GM21825 (cell line): ENCODE results near the gene TNRC6A.
"Not testable (repeated sequence)": the region's sequence is repeated elsewhere in the genome, so short reads cannot be mapped to it uniquely, and the experiment has no call there.

Experiments used
- ATAC-seq: cut with Tn5 transposase; IDR thresholded peaks from one replicate; pipeline ENCODE4 v1.9.1; 2021; ENCODE audit warnings: mild to moderate bottlenecking, moderate library complexity; ENCODE audit not compliant: unreplicated experiment

The TNRC6A gene

GRCh38 chr16:24723663-24724062 lies 5.8 kb upstream of the TNRC6A start:
- ATAC-seq: no peak

GRCh38 chr16:24728011-24728410 lies 1.4 kb upstream of the TNRC6A start:
- ATAC-seq: no peak

DNA sequence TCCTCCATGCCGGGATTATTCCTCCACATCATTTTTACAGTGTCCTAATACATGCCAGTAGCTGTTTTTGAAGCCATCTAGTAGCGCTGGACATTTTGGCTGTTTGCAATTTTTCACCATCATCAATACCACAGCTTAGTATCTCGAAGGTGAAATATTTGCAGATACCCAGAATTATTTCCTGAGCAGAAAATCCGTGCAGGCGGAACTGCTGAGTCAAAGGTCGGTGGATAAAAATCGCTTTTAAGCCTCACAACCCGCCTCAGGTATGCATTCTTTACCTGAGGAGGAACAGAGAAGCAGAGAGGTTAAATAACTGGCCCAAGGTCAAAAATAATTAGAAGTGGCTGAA lies 584 bp upstream of the TNRC6A start:
- ATAC-seq: no peak

- ATAC-seq: peak; percentile 28
Observed at GRCh38 chr16:24729951-24730815, 732 bp downstream of the TNRC6A start.

DNA sequence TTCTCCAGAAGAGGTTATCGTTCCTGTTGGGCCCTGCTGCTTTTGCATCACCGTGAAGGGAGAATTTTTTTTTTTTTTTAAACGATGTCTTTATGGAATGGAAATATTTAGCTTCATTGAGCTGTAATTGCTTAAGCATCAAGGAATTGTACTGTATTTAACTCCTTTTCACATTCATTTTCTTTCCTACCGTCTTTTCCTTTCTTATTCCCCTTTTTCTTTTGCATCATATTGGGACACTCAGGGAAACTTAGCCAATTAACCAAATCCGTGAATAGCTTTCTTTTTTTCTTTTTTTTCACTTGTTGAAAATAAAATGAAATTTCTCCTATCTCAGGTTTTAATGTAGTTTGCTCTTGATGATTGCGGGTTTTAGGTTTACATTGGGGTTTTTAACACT lies 1.5 kb downstream of the TNRC6A start:
- ATAC-seq: no peak

GRCh38 chr16:24731722-24732419 lies 2.4 kb downstream of the TNRC6A start:
- no peak for ATAC-seq

DNA sequence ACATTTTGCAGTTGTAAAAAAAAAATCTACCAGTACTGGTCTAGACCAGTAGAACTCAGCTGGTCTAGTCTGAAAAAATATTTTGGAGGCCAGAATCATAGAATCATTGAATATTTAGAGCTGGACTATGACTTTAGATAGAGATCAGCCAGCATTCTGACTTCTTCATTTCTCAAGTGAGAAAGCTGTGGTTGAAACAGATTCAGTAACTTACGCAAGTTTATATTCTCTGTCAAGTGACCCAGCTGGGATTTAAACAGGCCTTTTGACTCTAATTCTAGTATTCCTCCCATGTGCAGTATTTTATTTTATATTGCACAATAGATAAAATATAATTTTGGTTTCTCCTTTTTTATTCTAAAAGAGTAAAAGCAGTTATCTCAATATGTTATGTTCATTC lies 4.9 kb downstream of the TNRC6A start:
- ATAC-seq: no peak

DNA sequence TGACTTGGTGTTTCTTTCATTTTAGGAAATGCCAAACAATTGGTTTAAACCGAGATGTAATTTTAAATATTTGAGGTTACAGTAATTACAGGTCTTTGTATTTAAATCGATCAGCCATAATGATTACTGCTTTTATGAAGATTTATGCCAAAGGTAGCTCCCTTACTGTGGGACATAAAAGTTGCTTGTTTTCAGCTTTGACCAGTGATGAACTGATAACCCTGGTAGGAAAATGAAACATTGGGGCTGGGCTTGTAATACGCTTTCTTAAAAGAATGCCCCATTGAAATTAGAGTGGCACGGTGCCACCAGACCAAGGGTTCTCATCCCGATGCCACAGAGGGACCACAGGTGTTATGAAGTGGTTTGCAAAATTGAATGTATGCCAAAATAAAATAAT lies 7.3 kb downstream of the TNRC6A start:
- ATAC-seq: no peak

DNA sequence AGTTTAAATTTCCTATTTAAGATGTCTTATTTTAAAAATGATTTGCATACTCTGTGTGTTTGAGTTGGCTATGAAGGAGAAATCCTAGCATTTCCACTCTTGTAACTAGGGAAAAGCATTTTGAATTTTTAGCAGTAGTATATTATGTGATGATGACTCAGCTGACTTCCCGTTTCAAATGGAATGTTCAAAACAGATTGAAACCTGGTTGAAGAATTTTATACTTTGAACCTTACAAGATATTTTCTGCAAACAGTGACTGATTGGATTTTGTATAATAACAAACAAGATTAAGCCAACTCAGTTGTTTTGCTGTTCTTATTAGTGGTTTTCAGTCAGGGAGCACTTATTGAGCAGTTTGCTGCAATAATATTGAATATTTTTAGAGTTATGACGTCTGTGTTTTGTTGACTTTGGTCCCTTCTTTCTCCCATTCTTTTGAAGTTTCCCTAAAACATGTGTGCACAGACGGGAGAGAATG lies 8.0 kb downstream of the TNRC6A start:
- ATAC-seq: no peak

GRCh38 chr16:24737916-24738594 lies 8.6 kb downstream of the TNRC6A start:
- no peak for ATAC-seq

DNA sequence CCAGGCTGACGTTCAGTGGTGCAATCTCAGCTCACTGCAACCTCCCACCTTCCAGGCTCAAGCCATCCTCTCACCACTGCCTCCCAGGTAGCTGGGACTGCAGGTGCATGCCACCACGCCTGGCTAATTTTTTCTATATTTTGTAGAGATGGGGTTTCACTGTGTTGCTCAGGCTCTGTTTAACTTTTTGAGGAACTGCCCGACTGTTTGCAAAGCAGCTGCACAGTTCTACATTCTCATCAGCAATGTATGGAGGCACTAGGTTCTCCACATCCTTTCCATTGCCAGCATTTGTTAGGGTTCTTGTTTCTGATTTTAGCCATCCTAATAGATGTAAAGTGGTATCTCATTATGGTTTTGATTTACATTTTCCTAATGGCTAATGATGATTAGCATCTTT lies 9.4 kb downstream of the TNRC6A start:
- ATAC-seq: no peak

- no peak for ATAC-seq
Observed at GRCh38 chr16:24741862-24742261, 12.4 kb downstream of the TNRC6A start.

DNA sequence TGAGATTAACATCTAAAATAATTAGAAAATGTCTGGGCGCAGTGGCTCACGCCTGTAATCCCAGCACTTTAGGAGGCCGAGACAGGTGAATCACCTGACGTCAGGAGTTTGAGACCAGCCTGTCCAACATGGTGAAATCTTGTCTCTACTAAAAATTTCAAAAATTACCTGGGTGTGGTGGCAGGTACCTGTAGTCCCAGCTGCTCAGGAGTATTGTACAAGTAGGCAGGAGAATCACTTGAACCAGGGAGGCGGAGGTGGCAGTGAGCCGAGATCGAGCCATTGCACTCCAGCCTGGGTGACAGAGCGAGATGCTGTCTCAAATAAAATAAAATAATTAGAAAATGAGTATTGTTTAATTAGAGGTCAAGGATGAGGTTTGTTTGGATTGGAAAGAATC lies 13.2 kb downstream of the TNRC6A start:
- not testable (repeated sequence) for ATAC-seq

DNA sequence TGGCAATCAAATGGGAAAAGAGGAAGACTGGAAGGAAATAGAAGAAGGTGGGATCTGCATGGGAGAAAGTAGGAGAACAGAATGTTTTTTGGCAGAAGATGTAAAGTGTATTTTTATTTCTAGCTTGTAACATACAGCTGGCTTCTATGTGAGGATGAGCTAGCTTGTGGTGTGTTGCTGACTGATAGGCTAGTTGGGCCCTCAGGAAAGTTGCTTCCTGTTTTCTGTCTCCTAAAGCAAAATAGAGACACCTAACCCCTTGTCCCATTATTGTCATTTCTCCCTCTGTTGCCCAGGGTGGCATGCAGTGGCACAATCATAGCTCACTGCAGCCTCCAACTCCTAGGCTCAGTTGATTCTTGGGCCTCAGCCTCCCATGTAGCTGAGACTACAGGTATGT lies 15.9 kb downstream of the TNRC6A start:
- no peak for ATAC-seq

- ATAC-seq: no peak
Observed at GRCh38 chr16:24745791-24746190, 16.3 kb downstream of the TNRC6A start.

GRCh38 chr16:24747441-24747840 lies 18.0 kb downstream of the TNRC6A start:
- no peak for ATAC-seq

- no peak for ATAC-seq
Observed at GRCh38 chr16:24748242-24748641, 18.8 kb downstream of the TNRC6A start.

GRCh38 chr16:24749310-24749709 lies 19.9 kb downstream of the TNRC6A start:
- ATAC-seq: no peak

DNA sequence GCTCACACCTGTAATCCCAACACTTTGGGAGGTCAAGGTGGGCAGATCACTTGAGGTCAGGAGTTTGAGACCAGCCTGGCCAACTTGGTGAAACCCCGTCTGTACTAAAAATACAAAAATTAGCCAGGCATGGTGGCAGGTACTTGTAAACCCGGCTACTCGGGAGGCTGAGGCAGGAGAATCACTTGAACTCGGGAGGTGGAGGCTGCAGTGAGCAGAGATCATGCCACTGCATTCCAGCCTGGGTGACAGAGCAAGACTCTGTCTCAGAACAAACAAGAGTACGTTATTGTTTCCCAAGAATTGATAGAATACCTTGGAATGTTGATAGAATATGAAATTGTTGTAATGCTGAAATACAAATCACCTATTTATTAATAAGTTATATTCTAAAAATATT lies 20.4 kb downstream of the TNRC6A start:
- ATAC-seq: not testable (repeated sequence)

DNA sequence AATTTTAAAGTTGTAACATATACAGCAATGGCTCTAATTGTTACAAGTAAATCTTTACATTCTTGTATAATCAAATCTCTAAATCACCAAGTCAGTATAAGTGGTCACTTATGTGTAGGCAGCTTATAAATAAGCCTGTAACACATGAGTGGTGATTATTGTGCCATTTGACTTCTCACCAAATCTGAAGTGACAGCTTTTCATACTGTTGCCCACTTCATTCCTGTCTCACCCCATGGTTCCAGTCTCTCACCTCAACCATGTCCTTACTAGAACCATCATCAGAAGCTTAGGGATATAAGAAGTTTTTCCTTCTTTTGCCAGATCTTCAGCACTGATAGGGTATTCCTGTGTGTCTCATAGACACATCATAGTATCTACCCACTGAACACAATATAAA lies 23.5 kb downstream of the TNRC6A start:
- no peak for ATAC-seq

DNA sequence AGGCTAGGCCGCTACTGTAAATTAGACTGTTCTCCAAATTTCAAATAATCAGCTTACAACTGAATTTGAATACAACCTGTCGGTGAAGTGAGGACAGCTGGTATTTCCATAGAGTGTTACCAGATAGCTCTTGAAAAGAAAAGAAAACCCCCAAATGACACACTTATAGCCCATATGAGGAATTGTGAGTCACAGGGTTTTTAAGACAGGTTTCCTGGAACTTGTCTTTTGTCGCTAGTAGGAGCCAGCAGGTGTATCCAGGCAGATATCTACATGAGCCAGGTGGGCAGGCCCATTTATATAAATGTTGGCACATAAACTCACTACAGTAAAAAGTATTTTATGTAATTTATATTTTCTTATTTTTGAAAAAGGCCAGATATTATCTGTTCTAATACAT lies 24.0 kb downstream of the TNRC6A start:
- no peak for ATAC-seq

- no peak for ATAC-seq
Observed at GRCh38 chr16:24754543-24754942, 25.1 kb downstream of the TNRC6A start.
